ENCODE results near the gene HES5.
"Not testable (repeated sequence)": the region's sequence is repeated elsewhere in the genome, so short reads cannot be mapped to it uniquely, and the experiment has no call there.

Gene HES5, protein sequence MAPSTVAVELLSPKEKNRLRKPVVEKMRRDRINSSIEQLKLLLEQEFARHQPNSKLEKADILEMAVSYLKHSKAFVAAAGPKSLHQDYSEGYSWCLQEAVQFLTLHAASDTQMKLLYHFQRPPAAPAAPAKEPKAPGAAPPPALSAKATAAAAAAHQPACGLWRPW

DNA sequence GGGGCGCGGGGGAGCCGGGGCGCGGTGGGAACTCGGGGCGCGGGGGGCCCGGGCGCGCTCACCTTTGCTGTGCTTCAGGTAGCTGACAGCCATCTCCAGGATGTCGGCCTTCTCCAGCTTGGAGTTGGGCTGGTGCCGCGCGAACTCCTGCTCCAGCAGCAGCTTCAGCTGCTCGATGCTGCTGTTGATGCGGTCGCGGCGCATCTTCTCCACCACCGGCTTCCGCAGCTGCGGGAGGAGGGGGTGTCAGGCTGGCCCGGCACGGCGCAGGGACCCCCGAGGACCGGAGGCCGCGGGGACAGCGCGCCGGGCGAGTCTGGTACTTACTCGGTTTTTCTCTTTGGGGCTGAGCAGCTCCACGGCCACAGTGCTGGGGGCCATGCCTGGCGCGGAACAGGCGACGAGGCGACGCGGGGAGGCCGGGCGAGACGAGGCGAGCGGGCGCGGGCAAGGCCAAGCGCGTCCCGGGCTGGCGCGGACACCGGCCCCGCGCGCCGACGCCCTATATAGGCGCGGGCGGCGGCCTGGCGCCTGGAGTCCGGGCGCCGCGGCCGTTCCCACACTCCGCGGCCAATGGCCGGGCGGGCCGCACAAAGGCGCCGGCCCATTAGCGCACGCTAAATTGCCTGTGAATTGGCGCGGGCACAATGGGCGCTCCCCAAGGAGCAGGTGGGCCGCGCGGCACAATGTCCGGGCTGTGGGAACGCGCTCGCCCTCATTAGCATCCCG, at the start of gene HES5:
Gene HES5 (minus strand): TSS at position 480 of the 729 bp plus-strand sequence. CDS start 99 bp downstream, at position 381.
- DNase-seq, result no peak

DNA sequence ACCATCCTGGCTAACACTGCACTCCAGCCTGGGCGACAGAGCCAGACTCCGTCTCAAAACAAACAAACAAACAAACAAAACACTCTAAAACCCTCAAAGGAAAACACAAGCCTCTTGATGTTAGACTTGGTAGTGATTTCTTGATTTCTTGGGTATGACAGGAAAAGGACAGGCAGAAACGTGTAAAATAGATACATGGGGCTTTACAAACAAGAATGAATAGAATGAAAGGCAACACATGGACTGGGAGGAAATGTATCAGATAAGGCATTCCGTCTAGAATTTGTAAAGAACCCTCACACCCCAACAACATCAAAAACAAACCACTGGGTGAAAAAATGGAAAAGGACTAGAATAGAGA, 48.7 kb upstream of the HES5 start:
- DNase-seq, result no peak

DNA sequence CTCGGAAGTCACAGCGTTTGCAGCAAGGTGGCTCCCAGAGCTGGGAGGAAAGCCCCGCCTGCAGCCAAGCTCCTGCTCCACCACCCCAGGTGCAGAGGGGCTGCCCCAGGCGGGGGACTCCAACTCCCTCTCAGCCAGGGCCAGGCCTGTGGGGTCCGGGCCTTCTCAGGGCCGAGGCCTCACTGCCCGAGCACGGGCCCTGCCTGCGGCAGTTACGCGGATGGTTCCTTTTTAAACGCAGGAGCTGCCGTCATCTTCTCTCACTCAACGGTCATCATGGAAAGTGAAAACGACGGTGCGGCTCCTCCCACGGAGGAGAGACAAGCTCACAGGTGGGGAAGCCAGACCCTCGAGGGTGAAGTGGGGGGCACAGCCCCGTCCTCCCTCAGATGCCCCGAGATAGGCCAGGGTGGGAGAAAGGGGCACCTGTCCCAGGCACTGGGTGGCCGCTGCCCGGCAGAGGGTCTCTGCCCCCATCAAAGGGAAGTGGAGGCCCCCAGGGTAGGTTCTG, 47.6 kb upstream of the HES5 start:
- DNase-seq, result not testable (repeated sequence)

DNA sequence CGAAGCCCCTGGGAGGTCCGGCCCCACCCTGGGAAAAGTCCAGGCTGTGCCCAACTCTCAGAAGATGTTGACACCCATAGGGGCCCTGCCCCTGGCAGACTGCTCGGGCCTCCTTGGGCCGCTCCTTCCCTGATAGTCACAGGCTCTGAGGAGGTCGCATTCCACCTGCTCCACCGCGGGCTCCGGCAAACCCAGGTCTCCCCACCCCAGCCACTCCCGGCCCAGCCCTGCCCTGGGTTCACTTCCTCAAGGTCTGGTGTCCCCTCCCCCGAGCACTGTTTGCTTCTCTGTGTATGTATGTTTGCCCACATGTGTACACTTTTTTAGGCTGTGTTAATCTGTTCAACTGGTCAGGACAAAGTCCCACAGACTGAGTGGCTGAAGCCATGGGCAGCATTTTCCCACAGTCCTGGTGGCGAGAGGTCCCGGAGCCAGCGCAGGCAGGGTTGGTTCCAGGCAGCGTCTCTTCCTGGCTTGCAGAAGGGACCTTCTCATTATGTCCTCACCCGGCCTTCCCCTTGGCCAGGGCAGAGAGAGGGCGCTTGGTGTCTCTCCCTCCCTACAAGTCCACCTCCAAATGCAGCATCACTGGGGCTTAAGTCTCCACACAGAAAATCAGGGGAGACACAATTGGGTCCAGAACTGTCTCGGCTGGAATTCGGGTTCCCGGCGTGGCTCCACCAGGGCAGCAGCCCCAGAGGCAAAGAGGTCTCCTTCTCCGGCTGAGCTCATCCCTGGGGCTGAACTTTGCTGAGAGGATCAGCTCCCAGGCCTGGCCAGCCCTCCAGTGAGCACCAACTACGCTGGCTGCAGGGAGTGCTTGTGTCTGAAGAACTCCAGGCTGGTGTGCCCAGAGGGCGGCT, 46.0 kb upstream of the HES5 start:
- DNase-seq, result no peak

DNA sequence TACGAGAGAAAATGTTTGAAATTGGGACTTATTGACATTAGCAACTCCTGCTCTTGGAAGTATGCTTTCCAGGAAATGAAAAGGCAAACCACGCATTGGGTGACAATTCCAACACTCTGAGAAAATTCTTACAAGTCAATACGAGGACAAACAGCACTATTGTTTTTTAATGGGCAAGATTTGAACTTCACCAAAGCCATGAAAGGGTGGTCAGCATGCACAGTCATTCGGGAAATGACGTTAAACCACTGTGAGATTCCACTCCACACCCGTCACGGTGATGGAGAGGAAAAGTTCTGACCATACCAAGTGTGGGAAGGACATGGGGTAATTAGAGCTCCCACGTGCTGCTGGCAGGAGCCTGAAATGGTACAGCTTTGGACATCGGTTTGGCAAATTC, 44.3 kb upstream of the HES5 start:
- no peak for DNase-seq

DNA sequence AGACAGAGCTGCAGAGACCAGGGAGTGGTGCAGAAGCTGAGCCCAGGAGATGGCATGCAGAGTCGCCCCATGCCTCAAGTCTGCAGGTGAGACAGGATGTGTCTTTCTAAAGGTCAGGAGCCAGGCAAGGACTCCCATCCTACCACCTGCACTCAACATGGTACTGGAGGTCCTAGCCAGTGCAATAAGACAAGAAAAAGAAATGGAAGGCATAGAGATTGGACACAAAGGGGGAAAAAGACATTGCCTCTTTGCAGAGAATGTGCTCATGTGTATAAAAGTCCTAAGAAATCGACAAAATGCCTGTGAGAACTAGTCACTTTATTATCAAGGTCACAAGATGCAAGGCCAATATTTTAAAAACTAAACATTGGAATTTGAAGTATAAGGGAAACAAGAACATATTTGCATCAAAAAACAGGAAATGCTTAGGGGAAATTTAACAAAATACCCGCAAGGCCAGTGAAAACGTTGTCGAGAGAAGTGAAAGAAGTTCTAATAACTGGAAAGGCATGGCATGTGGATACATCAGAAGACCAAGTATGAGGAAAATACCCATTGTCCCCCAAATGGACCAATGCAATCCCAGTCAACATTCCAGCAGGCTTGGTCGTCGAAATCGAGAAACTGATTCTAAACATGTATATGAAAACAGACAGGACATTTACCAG, 43.3 kb upstream of the HES5 start:
- no peak for DNase-seq

DNA sequence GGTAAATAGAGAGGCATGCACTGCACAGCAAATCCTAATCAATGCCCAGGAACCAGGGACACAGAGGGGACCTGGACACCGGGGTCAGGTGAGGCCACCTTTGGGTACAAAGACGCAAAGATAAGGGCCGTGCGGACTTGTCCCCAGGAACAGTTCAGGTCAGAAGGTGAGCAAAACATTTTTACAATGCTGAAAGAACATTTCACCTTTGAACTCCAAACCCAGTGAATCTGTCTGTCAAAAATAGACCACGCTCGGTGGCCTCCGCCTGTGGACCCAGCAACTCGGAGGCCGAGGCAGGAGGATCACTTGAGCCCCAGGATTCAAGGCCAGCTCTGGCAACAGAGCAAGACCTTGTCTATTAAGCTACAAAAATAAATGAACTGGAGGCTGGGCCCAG, 41.3 kb upstream of the HES5 start:
- no peak for DNase-seq

DNA sequence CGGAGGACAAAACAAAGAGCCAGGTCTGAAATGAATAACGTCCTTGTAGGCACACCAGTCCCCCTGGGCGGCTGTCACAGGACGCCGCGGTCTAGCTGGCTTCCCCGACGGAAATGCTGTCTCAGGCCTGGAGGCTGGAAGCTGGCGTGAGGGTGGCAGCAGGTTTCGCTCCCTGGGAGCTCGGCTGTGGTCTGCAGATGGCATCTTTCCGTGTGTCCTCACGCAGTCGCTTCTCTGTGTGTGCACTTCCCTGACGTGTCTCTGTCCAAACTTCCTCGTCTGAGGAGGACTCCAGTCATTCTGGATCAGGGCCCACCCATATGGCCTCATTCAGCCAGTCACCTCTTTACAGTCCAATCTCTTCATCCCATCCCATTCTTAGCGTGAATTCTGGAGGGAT, 40.3 kb upstream of the HES5 start:
- DNase-seq, result no peak

DNA sequence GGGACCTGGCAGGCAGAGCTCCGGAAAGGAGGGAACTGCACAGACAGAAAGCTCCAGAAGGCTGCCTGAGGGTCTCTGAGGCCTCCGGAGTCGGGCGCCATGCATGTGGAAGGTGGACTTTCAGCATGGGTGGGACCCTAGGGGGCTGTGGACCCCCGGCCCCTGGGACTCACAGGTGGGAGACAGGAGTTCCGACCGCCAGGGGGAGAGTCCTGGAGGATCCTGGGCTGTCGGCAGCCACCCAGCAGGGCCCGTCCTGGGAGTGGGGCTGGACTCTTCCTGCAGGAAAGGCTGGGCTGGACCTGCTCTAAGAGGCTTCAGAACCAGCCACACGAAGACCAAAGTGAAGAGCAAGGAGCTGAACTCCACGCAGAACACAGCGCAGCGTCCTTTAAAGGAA, 39.6 kb upstream of the HES5 start:
- not testable (repeated sequence) for DNase-seq

DNA sequence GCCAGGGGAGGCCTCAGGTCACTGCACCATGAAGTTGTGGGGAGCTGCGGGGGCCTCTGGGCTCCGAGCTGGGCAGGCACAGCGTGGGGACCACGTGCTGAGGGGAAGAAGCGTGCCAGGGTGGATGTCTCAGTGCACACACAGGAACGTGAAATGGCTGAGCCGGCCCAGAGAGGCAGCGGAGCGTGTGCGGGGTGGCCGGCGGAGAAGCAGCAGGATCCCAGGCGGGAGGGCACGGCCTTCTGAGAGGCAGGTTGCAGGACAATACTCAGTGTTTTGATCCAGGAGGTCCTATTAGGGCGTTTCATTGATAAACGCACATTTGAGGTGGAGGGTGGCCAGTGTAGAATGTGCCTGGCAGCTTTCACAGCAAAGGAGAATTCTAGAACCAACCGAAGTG, 39.0 kb upstream of the HES5 start:
- no peak for DNase-seq

DNA sequence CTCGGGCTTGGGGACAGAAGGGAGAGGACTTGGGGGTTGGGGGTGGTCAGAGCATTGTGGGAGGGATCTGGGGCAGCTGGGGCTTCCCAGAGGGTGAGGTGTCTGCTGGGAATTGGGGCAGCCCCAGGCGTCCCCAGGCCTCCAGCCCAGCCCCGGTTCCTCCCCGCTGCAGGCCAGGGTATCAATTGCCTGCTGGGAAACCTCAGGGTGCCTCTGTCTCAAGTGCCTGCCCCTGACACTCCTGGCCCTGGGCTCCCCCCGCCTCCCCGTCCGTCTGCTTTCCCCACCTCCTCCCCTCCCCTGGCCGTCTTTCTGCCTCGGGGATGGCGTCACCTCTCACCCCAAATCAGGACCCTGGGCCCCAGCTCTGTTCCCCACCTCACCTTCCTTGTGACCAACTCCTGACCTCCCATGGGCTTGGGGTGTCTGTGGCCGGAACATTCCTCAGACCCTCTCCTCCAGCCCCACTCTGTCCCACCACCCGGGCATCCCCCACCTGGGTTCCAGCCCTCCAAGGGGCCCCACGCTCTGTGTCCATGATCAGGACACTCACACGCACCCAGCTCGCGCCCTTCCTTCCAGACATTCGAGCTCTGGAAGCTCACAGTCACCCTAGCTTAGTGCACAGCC, 38.2 kb upstream of the HES5 start:
- not testable (repeated sequence) for DNase-seq

DNA sequence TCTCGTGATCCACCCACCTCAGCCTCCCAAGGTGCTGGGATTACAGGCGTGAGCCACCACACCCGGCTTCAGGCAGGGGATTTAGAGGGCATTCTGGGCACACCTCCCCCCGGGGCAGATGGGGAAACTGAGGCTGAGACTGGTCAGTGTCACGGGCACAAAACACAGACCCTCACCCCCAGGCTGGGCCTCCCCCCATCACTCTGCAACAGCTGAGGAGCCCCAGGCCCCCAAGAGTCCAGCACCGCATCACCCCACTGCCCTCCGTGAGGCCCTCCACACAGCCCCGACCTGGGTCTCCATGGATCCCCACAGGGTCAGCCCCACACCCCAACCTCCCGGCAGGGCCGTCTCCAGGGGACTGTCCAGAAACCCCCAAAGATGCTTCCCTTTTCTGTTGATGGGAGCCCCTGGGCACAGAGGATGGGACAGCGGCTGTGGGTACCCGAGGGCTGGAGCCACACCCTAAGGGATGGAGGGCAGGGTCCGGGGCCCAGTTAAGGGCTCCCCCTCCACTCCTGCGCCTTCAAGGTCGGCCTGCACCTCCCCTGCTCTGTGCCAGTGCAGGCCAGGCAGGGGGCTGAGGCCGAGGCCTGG, 37.1 kb upstream of the HES5 start:
- no peak for DNase-seq

DNA sequence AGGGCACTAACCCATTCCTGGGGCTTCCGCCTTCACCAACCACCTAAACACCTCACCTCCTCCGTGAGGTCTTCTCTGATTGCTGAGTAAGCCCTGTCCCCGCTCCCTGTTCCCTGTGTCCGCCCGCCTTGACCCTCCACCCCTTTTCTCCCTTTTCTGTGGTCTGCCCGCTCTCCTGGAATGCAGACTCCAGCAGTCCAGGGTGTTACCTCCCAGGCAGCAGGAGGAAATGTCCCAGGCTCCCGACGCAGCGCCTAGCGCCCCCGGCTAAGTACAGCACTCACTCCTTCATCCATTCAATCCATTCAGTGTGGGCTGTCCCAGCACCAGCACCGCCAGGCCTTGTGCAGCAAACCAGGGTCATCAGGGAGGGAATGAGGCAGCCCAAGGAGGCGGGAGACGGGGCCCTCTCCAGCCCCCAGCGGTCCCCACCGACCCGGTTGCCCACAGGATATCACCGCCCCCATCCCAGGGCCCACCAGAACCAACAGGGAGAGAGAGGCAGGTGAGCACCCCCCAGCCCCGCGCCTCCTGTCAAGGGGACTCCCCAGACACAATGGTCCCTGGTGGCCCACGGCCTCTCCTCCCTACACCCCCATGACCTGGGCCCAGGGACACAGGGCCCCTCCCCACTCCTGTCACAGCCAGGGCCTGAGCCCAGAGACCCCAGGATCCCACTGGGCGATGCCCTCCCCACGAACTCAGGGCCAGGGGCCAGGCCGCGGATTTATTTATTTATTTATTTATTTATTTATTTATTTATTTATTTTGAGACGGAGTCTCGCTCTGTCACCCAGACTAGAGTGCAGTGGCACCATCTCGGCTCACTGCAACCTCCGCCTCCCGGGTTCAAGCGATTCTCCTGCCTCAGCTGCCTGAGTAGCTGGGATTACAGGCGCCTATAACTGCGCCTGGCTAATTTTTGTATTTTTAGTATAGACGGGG, 36.3 kb upstream of the HES5 start:
- no peak for DNase-seq

DNA sequence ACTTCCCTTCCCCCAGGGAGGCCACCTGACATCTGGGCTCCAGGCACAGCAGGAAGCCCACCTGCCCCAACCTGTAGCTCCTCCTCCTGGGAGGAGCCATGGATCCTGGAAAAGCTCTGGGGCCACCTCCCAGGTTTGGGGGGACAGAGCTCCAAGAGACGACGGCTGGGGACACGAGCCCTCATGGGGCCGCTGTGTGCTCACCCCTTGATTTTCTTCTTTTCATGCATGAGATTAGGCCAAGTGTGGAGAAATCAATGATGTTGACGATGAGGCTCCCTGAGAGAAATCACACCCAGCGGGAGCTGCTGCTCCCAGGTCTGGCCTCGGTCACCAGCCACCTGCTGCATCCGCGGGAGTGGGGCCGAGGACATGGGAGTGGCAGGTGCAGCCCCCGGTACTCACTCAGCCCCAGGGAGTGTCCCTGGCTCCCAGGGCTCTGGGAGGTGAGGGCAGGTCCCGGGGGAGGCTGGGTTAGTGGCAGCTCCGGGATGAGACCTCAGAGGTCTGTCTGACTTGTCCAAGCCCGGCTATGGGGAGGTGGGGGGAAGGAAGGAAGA, 34.8 kb upstream of the HES5 start:
- no peak for DNase-seq

DNA sequence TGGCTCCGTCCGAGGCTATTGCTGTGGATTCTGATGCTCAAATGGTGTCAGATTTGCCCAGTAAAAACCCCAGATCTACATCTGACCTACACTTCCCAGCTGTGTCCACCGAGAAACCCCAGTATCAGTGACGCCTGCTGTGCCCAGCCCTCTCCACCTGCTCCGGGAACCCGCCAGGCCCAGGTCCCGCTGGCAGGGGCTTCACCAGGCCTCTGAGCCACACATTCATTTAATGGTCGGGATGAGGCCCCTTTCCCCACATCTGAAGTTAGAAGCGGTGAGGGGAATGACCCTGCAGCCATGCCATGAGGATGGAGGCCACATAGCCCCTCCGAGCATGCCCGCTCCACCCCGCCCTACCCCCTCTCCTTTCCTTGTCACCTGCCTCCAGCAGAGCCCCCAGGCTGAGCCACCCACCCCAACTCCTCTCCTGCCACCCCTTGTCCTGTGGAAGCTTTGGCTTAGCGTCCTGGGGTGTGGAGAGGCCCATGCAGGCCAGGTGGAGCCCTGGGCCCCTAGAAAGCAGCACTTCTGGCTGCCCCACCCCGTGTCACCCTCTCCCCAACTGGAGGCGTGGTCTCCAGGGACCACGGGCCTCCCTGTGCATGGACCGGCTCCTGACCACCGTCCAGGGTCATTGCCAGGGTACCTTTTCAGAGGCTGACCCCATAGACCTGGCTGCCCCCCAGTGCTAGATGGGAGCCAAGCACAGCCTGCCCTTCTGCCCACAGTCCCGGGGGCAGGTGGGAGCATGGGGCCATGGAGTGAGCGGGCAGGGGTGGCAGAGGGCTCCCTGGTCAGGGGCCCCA, 34.1 kb upstream of the HES5 start:
- no peak for DNase-seq

DNA sequence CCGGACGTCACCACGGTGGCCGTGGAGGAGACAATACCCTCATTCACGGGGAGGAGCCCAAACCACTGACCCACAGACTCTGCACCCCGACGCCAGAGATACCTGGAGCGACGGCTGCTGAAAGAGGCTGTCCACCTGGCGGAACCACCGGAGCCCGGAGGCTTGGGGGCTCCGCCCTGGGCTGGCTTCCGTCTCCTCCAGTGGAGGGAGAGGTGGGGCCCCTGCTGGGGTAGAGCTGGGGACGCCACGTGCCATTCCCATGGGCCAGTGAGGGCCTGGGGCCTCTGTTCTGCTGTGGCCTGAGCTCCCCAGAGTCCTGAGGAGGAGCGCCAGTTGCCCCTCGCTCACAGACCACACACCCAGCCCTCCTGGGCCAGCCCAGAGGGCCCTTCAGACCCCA, 33.1 kb upstream of the HES5 start:
- no peak for DNase-seq

DNA sequence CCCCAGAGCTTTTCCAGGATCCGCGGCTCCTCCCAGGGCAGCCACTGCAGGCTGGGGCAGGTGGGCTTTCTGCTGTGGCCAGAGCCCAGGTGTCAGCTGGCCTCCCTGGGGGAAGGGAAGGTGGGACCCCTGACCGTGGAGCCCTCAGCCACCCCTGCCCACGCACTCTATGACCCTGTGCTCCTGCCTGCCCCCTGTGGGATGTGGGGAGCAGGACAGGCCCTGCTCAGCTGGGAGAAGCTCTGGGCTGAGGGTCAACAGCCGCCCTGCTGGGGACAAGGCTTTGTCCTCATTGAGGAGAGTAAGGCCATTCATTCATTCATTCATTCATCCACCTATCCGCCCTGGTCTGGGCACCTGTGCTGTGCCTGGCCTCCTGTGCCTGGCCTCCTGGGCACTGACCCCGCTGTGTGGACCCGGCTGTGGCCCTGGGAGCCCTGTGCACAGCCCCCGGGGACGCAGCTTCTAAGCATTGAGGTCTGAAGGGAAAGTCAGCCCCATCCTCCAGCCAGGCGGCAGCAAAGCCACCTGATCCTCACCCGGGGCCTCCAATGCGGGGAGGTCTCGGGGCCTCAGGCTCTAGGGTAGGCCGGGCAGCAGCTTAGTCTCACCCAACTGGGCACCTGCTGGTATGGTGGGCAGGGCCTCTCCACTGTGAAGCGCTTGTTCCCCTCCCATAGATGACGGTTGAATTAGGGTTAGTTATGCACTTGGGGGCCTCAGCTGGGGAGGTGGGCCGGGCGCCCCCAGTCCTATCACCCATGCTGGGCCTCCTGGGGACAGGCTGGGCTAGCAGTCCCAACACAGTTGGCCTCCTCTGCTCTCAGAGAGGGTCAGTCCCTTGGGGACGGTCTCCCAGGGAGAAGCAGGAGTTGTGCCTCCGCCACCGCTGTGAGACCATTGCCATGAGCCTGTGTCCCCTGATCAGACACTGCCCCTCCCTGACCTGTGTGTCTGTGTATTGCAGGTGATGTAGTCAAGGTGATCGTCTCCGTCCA, 32.1 kb upstream of the HES5 start:
- no peak for DNase-seq

DNA sequence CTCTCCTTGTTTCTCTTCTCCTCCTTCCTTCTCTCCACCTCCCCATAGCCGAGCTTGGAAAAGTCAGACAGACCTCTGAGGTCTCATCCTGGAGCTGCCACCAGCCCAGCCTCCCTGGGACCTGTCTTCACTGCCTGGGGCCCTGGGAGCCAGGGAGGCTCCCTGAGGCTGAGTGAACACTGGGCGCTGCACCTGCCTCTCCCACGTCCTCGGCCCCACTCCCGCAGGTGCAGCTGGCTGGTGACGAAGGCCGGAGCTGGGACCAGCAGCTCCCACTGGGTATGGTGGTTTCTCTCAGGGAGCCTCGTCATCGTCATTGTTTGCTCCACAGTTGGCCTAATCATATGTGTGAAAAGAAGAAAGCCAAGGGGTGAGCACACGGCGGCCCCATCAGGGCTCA, 31.4 kb upstream of the HES5 start:
- DNase-seq, result no peak

Measured in NCI-H510A (cell line).